Activated naive CD8-positive, alpha-beta T cell treated with anti-CD3 and anti-CD28 coated beads, Interleukin-2, amount 10 ng/mL, durations not matched to agents 7 days and 5 days (primary cell): Measurements from ENCODE around the gene XRN2. TPM values are rescaled to one million over a fixed set of nuclear protein-coding genes. Genes with fewer than 3 reads are reported as not detected.

Experiments used
- total RNA-seq, 2 experiments: library from RNA; stranded (reverse); gene quantifications; one replicate each; pipeline ENCODE4 v1.2.3, GENCODE V29; 2021

XRN2 gene
- total RNA-seq, 2 experiments from 2014 or later, result 51.5 to 53.7 TPM

Other genes with a start within 250 kb of the XRN2 start
- gene LINC00237, start 197.0 kb upstream of the XRN2 start, total RNA-seq, result under 1 TPM in 1 of 2 experiments, not detected in 1; 0.33 TPM
- 10 to 100 TPM; 33.4 to 36.6 TPM for gene KIZ, start 177.2 kb upstream of the XRN2 start, total RNA-seq
- not detected for gene NKX2-4, start 94.2 kb downstream of the XRN2 start, total RNA-seq
- gene NKX2-2, start 210.7 kb downstream of the XRN2 start, total RNA-seq, result not detected